Forelimb muscle (tissue), 1 donor: ENCODE data around the gene GLYATL3. TPM values are rescaled to one million over a fixed set of nuclear protein-coding genes. Genes with fewer than 3 reads are reported as not detected.
"Not testable (repeated sequence)": the region's sequence is repeated elsewhere in the genome, so short reads cannot be mapped to it uniquely, and the experiment has no call there.

Experiments used
- DNase-seq: peaks from one replicate; pipeline ENCODE4 v3.0.0-alpha.2; 2013; ENCODE audit warnings: low read depth
- polyA plus RNA-seq: library from polyadenylated mRNA; unstranded; fragments of 120-200 nt; gene quantifications from one replicate; pipeline ENCODE4 v1.2.1, GENCODE V29; 2013; ENCODE audit not compliant: insufficient read length

The GLYATL3 gene
- not detected for polyA plus RNA-seq

DNA sequence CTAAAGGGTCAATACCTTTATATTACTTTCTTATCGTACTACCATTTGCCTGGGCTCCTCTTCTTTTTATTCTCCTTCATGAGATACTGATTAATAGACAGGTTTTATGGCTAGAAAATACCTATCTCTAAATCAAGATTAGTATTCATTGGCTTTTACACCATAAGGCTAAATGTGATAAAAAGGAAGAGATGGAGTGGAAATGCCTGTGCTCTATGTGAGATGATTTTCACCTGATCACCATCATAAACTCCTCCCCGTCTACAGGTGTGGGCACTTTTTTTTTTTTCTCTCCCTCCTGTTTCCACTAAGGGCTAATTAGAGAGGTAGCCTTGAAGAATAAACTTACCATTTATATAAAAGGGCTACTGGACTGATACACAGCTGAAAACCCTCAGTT is at the start of gene GLYATL3:
Gene GLYATL3 (plus strand): TSS at position 301 of the 400 bp plus-strand sequence. CDS start 12,068 bp downstream, outside the sequence.
- no peak for DNase-seq

DNA sequence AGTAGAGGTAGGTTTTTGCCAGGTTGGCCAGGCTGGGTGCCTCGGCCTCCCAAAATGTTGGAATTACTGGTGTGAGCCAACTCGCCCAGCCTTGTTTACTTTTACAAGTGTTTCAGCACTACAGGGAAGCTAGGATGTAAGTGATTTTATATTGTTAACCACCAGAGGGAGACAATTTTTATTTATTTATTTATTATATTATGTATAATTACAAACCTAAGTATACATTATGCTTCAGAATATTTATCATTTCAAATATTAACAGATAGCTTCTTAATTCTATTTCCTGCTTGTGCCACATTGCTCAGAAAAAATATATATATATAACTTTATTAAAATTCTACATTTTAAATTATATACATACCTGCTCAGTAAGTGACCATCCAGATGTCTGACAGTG is 46.5 kb upstream of the GLYATL3 start:
- no peak for DNase-seq

DNA sequence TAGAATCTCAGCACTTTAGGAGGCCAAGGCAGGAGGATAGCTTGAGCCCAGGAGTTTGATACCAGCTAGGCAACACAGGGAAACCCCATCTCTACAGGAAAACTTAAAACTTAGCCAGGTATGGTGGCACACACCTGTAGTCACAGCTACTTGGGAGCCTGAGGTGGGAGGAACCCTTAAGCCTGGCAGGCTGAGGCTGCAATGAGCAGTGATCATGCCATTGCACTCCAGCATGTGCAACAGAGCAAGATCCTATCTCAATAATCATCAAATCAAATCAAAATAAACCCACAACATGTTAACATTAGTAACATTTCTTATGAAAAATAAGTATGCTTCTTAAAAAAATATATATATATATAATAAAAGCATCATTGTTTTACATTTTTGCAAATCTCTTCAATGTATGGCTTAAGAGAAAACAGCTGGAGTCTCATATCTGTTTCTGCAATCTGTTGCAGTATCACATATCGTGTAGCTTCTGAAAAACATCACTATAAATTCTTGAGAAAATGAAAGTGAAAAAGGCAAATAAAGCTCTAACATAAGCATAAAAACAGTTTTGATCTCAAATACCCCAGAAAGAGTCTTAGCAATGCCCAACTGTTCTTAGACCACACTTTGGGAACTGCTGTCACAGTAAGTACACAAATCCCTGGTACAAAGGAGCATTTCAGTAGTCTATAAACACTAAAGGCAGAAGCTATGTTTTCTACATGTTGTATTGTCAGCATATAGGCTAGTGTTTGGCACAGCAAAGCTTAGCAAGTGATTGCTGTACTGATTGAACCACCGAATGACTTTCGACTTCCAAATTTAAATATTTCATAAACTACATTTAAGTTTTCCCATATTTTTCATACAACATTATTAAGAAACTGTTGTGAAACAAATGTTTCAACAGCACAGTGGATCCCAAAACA is 44.7 kb upstream of the GLYATL3 start:
- DNase-seq = no peak

DNA sequence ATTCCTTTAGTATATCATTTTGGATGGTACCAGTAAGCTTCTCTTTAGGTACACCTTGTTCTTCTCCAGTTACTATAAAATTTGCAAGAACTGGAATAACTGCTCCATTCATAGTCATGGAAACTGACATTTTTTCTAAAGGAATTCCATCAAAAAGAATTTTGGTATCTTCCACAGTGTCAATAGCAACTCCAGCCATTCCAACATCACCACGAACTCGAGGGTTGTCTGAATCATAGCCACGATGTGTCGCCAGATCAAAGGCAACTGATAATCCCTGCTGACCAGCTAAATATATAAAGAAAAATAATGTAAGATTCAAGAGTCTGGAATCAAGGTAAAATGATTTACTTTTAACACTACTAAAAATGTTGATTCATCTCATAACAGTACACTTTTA is 42.0 kb upstream of the GLYATL3 start:
- DNase-seq = no peak

DNA sequence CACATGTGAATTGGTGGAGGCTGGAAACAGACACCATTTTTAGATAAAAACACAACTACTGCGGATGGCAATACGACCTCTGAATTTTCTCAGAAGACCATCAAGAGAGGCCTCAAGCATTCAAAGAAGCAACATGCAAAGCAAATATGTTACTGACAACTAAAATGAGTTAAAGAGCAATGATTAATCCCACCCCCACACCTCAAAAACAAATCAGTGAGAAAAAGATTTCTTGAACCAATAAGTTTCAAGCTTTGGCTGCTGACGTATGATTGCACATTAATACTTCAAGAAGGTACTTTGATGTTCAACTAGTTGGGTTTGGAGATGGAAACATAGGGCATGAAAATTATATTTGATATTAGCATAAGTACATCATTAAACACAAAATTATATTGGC is 37.7 kb upstream of the GLYATL3 start:
- DNase-seq = no peak

DNA sequence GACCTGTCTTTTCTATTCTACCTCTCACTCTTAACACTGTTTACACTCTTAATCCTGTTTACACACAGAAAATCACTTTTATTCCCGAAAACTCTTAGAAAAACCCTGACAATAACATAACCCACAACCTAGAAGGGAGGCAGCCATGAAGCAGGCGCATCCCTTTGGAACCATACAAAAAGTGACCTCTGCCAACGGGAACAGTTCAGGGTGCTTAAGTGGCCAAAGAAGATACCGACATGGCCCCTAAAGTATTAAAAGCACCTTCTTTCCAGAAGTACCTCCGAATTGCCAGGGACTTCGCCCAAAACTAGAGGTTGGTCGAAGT is 37.2 kb upstream of the GLYATL3 start:
- no peak for DNase-seq

DNA sequence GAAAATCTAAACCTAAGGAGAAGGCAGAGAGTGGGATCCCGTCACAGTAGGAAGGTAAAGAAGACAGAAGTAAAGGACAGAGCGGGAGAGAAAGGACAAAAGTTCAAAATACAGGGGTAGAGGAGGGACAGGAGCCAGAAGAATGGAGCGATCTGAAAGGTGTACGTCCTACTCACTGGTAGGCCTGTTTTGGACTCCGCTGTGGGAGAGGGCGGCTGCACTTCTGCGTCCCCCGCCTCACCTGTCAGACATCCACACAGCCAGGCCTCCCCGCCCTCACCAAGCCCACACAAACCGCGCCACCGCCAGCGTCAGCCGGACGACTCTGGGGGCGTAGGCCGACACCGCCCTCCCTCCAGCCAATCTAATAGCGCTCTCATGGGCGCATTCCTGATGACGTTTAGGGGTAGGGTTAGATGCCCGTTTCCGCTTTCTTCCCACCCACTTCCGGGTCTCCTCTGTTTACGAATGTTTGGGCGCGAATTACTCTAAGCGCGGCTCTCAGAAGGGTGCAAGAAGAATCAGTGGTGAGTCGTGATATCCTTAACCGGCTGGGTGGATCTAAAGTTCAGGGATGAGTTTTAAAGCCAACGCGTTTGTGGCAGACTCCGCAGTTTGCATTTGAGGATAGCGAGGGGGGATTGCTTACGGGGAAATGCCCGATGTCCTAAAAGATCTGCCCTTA is 36.7 kb upstream of the GLYATL3 start, which contains the start of the genes CENPQ and MMUT:
Gene CENPQ (plus strand): TSS at position 444 of the 685 bp plus-strand sequence. CDS start 6,807 bp downstream, outside the sequence.
Gene MMUT (minus strand): TSS at position 327 of the 685 bp plus-strand sequence. CDS start 3,787 bp downstream, outside the sequence.
- DNase-seq = peak; percentile 90

DNA sequence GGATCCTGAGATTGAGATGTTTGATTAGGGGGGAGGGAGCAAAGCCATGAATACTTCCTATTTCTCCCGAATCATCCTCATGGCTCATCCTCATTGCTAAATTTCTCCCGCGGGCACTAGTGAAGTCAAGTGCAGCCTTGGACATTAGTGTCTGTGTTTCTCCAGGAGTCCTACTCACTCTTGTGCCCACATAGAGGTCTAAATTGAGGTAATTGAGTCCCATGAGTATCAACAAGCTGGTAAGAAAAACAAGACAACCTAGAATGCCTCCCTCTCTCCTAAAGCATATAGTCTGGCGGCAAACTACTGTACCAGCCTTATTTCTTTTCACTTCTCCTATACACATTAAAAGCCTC is 36.1 kb upstream of the GLYATL3 start:
- no peak for DNase-seq

DNA sequence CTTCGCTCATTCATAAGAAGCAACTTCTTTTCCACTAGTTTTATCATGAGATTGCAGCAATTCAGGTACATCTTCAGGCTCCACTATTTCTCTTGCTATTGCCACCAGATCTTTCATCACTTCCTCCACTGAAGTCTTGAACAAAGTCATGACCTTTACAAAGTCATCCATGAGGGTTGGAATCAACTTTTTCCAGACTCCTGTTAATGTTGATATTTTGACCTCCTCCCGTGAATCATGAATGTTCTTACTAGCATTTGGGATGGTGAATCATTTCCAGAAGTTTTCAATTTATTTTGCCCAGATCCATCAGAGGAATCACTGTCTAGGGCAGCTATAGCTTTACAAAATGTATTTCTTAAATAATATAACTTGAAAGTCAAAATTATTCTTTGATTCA is 35.0 kb upstream of the GLYATL3 start:
- no peak for DNase-seq

DNA sequence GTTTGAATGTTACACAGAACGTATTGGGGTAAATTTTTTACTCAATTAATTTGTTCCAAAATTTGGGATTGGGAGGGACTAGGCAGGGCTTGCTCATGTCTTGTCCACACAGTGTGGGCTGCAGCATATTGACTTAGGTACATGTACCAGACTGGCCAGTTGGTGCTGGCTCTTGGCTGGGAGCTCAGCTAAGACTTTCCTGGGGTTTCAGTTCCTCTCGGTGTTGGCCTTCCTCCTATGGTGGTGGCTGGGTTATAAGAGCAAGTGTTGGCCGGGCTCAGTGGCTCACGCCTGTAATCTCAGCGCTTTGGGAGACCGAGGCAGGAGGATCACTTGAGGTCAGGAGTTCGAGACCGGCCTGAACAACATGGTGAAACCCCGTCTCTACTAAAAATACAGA is 31.7 kb upstream of the GLYATL3 start:
- no peak for DNase-seq

DNA sequence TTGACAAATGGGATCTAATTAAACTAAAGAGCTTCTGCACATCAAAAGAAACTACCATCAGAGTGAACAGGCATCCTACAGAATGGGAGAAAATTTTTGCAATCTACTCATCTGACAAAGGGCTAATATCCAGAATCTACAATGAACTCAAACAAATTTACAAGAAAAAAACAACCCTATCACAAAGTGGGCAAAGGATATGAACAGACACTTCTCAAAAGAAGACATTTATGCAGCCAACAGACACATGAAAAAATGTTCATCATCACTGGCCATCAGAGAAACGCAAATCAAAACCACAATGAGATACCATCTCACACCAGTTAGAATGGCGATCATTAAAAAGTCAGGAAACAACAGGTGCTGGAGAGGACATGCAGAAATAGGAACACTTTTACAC is 23.2 kb upstream of the GLYATL3 start:
- not testable (repeated sequence) for DNase-seq

DNA sequence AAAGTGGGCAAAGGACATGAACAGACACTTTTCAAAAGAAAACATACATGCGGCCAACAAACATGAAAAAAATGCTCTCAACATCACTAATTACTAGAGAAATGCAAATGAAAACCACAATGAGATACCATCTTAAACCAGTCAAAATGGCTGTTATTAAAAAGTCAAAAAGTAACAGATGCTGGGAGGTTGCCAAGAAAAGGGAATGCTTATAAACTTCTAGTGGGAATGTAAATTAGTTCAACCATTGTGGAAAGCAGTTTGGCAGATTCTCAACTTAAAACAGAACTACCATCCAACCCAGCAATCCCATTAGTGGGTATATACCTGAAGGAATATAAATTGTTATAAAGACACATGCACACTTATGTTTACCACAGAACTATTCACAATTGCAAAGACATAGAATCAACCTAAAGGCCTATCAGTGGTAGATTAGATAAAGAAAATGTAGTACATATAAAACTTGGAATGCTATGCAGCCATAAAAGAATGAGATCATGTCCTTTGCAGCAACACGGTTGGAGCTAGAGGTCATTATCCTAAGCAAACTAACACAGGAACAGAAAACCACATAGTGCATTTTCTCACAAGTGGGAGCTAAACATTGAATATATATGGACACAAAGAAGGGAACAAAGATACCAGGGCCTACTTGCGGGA is 20.3 kb upstream of the GLYATL3 start:
- no peak for DNase-seq

DNA sequence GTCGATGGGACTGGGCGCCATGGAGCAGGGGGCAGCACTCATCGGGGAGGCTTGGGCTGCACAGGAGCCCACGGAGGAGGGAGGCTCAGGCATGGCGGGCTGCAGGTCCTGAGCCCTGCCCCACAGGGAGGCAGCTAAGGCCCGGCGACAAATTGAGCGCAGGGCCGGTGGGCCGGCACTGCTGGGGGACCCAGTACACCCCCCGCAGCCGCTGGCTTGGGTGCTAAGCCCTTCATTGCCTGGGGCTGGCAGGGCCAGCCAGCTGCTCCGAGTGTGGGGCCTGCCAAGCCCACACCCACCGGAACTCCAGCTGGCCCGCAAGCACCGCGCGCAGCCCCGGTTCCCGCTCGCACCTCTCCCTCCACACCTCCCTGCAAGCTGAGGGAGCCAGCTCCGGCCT is 17.9 kb upstream of the GLYATL3 start:
- not testable (repeated sequence) for DNase-seq

DNA sequence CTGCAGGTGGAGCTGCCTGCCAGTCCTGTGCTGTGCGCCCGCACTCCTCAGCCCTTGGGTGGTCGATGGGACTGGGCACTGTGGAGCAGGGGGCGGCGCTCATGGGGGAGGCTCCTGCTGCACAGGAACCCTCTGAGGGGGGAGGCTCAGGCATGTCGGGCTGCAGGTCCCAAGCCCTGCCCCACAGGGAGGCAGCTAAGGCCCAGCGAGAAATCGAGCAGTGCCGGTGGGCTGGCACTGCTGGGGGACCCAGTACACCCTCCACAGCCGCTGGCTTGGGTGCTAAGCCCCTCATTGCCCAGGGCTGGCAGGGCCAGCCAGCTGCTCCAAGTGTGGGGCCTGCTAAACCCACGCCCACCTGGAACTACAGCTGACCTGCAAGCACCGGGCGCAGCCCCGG is 16.3 kb upstream of the GLYATL3 start:
- DNase-seq = not testable (repeated sequence)

DNA sequence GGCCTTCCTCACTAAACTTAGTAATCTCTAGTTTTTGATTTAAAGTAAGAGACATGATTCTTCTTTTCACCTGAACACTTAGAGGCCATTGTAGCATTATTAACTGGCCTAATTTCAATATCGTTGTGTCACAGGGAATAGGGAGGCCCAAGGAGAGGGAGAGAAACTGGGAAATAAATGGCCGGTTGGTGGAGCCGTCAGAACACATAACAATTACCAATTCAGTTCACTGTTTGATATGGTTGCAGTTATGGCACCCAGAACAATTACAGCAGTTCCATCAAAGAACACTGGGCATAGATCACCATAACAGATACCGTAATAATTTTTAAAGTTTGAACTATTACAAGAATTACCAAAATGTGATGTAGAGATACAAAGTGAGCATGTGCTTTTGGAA is 9.1 kb upstream of the GLYATL3 start:
- no peak for DNase-seq

DNA sequence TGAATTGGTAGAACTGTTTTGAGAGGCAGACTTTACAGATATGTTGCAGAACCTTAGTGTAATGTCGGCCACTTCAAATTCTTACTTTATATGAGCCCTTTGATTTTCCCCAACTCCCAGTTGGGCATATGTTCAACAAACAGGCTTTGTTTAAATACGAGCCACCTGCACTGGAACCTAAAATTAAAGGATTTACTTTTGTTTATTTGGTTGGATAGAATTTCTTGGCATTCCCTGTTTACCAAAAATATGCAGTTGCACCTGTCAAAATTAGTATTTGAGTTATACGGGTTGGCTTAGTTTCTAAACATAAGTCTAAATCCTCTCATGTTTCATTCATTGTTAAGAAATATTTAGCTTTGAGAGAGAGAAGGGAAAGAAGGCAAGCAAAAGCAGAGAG is 2.4 kb upstream of the GLYATL3 start:
- no peak for DNase-seq

DNA sequence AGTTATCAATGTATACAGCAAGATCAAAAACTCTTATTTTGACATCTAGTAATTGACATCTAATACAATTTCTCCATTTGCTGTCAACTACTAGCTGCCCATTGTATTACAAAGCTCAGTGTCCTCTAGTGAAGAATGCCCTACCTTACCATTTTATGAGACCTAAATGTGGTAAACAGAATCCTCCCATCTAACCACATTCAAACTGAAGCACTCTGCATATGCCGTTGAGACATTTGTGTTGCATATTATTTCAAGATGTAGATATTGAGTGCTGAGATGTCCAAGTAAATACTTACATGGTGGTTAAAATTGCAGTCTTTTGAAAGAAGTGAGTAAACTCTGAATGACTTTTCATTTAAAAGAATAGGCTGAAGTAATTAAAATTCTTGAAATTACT is 597 bp upstream of the GLYATL3 start:
- no peak for DNase-seq

DNA sequence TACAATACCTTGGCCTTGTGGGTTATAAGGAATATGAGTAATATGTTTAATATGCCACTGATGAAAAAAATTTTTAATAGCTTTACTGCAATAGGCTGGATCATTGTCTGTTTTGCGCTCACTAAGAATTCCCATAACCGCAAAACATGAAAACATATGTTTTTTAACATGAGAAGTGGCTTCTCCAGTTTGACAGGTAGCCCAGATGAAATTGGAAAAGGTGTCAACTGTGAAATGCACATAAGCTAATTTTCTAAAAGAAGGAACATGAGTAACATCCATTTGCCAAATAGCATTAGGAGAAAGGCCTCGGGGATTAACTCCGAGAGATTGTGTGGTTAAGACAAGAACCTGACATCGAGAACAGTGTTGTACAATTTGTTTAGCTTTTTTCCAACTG is 4.9 kb downstream of the GLYATL3 start:
- no peak for DNase-seq

DNA sequence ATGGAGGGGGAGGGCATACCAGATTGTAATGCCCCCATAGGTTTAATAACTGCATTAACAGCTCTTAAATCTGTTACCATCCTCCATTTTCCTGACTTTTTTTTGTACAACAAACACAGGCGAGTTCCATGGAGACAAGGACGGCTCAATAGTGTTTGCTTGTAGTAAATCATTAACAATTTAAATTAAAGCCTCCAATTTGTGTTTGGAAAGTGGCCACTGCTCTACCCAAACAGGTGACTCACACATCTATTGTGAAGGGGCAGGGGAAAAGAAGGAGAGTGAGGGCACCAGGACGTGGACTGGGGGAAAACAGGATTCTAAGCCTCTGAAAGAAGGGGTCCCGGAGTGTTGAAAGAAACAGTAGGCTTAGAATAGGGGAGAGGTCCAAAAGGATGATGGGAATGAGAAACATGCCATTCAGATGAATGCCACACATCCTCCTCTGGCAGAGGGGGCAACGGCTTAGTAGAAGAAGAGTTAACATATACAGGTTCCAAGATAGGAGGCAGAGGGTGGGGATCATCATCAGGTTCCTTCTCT is 6.9 kb downstream of the GLYATL3 start:
- no peak for DNase-seq

DNA sequence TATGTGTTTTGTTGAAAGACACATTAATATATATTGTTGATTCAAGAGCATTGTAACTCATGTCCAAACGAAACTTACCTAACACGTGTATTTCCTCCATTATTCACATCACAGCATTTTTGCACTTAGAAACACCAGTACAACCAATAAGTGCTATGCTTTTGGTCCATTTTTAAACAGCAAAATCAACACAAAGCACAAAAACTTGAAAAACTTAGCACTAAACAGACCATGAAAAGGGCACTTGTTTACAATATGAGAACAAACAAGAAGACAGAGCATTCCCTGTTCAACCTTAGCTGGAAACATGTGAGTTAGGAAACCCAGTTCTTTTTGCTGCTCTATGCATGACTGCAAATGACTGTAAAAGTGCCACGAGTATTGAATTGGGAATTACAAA is 9.6 kb downstream of the GLYATL3 start:
- DNase-seq = no peak

DNA sequence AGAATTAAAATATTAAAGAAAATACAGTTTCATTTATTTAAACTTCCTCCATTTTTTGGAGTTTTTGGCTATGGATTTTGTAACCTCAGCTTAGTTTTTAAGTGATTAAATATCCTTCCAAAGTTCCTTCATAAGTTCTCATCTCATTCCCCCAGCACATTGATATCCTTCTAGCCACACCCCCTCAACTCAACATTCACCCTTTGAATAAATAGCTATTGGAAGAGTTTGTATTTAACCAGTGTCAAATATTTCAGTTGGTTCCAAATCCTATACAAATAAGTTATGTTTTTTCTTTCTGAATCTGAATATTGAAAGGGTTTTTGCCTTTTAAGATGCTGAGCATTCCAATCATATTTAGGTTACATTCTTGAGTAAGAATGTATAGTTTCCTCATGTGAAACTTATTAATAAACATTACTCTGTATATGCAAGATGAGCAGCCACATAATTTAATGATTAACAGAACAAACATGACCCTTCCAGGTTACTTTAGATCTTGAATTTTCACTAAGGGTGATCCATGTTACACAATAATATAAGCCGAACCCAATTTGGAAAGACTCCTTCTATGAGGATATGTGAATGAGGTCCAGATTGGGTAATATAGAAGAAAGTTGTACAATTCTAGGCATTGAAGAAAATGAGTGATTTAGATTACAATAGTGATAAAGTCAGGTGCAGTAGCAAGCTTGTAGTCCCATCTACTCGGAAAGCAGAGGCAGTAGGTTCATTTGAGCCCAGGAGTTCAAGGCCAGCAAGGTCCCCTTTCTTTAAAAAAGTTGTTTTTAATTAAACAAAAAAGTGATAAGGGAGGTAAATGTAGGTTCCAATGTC is 13.6 kb downstream of the GLYATL3 start:
- DNase-seq = no peak
